NCI-H69 (cell line): Measurements from ENCODE around the gene BDKRB2.

Experiments used
- DNase-seq: peaks from one replicate; lab custom pipeline; 2025; lab: John Stamatoyannopoulos, UW

Gene BDKRB2

DNA sequence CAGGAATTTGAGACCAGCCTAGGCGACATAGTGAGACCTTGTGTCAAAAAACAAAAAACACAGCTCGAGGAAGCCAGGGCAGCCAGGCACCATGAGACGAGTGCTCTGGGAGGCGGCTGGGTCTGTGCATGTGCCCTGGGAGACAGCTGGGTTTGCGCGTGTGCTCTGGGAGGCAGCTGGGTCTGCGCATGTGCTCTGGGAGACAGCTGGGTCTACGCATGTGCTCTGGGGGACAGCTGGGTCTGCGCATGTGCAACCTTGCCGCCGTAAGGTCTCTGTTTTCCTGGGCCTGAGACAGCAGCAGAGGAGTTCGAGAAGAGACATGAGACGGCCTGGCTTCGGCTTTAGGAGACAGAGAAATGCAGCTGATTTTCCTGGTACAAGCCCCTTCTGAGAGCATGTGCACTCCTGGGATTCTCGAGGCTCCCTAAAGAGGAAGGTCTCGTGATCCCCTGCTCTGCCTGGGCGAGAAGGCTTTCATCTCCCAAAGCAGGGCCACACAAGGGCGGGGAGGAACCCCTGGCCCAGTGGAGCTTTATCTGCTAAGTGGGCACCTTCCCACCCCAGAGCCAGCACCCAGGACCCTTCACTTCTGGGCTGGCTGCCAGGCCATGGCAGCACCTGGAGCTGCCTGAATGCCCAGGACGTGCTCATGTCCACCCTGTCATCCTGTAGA, 47.8 kb downstream of the BDKRB2 start:
- DNase-seq, result no peak

DNA sequence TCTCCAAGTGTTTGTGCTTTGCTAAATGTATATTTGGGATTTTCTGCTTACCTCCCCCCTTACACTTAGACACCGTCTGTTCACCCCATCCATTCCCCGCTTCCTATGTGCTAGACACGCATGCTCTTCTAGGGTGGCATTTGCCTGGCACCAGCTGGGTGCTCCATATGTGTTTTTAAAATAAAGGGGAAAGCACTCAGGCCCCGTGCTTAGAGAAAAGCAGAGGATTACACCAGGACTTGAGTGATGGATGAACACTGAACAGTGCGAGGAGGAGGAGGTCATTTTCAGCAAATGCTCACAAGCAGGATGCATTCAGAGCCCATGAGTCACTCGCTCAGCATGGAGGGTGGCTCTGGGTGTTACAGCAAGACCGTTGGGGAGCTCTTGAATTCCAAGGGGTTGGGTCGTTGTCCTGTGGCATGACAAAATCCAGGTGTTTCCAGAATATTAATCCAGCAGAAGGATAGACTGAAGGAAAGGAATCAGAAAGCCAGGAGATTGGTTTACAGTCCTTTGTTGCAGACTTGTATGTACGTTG, 48.4 kb downstream of the BDKRB2 start:
- peak; percentile 23 for DNase-seq

DNA sequence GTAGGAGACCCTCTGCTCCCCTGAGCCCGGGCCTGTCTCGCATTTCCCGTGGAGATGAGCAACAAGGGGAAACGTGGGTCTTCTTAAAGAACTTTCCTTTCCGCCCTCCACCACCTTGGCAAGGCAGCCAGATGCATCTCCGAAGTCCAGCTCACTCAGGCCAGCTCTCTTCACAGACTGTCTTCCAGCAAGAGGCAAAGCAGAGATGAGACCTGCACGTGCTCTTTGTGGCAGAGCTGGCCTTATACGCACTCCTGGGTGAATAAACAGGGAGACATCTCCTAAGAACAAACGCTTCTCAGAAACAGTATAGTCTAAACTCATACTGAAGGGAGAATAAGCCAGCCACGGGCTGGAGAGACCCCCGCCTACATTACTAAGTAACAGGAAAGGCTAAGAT, 50.0 kb downstream of the BDKRB2 start:
- no peak for DNase-seq

DNA sequence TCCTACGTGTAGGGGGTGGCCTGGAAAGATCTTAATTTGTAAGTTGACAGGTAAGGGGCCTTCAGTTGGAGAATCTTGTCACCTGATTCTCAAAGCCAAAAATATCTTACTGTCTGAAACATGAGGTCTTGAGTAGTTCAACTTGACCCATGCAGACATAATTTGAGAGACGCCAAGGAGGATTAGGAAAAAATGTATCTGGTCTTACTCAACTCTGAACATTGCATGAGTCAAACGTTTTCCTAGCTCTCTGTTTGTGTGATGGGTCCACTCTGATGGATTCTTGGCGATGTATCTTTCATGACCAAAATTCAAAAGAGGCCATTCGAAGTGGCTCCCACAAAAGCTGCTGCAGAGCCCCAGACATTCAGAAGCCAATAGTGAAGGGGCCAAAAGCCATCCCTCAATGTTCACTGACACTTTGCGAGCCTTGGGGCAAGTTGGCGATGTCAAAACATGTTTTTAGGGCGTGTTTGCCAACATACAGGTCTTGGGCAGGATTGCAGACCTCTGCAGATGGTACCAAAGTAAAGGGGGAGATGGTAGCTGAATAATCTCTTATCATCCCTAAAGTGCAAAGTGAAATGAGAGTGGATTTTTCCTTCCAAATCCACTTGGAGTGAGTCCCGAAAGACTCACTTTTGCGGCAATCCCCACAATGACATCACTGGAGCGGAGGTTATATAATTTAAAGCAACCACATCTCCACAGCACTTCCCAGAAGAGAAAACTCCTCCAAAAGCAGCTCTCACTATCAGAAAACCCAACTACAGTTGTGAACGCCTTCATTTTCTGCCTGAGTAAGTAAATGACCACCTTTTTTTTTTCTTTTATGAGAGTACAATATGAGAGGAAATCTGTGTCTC, 51.1 kb downstream of the BDKRB2 start, which contains the start of gene BDKRB1:
Gene BDKRB1, plus strand, starts transcription at position 710 of the 866 bp plus-strand sequence. CDS start 7,473 bp downstream, outside the sequence.
- no peak for DNase-seq

DNA sequence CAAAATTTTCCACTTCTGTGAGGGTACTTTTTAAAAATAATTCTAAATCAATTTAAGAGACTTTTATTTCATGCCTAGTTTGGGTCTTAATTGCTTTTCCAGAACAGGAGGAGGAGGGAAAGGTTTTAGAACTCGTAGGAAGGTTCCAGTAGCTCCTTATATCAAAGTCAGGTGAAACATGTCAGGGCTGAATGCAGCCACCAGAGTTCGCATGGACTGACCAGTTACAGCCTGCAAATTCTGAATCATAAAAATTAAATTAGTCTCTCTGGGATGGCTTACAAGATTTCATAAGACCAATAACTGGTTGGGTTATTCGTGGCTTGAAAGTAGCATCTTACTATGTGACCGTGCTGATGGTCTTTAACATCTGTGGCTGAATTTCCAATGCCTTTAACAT, 51.8 kb downstream of the BDKRB2 start:
- no peak for DNase-seq

DNA sequence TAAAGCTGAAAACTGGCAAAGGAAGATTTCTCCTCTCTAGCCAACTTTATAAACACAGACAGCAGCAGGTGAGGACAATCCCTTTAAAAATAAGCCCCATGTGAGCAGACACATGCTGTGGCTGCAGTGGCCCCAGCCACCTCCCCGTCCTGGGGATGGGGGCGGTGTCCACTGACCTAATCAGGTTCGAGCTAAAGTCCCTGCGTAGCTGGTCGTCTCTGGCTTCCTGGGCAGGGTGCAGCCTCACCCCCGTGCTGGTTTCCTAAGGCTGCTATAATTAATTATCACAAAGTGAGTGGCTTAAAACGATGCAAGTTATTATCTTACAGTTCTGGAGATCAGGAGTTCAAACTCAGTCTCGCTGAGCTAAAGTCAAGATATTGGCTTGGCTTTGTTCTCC, 52.4 kb downstream of the BDKRB2 start:
- no peak for DNase-seq

DNA sequence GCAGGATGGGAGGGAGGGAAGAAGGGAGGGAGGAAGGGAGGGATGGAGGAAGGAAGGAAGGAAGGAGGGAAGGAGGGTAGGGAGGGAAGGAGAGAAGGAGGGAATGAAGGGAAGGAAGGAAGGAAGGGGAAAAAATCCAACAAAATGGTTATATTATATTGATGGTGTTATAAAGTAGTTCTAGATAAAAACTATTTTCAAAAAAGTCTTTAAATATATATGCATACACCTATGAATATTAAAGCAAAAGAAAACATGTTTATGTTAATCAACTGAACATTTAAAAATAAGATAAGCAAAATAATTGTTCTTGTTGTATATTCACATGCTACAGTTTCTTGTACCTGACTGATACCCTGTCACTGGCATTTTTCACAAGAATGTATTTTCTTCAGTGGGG, 53.3 kb downstream of the BDKRB2 start:
- DNase-seq, result no peak

DNA sequence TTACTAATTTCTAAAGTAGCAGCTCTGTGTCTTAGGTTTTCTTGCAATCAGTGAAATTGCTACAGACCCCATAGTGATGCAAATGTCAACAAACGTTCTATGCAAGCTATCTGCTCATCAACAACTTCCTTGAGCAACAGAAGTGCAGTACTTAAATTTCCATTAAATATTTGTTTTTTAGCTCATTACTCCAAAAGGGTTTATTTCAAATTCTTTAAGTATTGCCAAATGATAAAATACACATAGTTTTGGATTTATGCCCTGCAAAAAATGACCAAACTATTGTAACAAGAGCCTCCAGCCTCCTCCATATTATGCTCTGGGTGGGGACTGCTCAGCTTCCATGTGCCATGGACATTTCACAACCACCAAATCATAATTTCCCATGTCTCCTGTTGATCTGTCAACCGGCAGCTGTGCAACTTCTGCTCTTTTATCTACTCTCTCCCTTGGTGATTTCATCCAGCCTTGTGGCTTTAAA, 55.7 kb downstream of the BDKRB2 start:
- peak; percentile 20 for DNase-seq

DNA sequence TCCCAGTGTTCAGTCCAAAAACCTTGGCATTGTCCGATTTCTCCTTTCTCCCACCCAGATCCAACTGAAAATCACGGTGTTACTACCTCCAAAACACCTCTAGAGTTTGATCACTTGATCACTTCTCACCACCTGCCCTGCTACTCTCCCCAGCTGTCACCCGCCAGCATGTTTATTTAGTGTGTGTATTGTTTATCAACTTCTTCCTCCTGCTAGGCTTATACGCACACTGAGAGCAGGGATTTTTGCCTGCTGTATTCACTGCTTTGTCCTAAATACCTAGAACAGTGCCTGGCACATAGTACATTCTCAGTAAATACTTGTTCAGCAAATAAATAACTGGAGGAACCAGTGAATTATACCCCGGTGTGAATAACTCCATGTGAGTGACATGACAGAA, 56.4 kb downstream of the BDKRB2 start:
- peak; percentile 75 for DNase-seq

DNA sequence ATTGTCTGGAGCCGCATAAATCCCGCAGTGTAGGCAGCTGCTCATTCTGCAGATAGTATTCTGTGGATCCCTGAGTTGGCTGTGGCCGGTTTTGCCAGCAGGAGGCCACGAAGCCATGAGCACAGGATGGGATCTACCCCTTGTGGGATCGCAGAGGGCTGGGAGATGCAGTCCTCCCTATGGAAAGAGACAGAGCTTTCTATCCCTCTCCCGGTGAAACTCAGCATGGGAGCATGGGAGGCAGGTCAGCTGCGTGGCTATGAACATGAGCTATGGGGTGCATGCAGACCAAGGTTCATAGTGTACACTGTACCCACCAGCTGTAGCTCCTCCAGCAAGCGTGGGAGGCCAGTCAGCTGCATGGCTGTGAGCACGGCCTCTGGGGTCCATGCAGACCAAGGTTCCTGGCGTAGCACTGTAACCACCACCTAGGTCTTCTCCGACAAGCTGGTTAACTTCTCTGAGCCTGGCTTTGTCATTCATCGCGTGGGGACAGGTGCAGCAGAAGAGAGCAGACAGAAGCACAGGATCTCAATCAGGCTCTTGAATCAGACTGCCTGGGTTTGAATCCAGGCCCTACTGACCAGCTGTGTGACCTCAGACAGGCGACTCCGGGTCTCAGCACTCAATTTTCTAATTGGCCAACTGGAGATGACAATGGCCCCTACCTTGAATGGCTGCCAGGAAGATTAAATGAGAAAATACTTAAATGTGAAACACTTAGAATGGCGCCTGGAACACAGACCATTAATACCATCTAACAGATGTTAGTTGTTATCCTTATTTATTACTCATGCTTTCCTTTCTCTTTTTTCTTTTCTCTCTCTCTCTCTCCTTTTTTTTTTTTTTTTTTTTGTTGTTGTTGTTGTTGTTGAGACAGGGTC, 57.4 kb downstream of the BDKRB2 start:
- DNase-seq, result peak; percentile 32

DNA sequence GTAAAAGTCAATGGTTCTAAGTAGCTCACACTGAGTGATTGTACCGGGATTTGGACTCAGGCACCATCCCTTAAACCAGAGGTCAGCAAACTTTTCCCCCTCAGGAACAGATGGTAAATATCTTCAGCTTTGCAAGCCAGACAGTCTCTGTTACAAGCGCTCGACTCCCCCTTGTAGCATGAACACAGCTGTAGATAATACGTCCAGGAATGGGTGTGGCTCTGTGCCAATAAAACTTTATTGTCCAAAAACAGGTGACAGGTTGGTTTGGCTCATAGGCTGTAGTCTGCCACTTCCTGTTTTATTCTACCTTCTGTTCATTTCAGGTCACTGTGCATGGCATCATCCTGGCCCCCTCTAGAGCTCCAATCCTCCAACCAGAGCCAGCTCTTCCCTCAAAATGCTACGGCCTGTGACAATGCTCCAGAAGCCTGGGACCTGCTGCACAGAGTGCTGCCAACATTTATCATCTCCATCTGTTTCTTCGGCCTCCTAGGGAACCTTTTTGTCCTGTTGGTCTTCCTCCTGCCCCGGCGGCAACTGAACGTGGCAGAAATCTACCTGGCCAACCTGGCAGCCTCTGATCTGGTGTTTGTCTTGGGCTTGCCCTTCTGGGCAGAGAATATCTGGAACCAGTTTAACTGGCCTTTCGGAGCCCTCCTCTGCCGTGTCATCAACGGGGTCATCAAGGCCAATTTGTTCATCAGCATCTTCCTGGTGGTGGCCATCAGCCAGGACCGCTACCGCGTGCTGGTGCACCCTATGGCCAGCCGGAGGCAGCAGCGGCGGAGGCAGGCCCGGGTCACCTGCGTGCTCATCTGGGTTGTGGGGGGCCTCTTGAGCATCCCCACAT, 58.9 kb downstream of the BDKRB2 start:
- peak; percentile 77 for DNase-seq

DNA sequence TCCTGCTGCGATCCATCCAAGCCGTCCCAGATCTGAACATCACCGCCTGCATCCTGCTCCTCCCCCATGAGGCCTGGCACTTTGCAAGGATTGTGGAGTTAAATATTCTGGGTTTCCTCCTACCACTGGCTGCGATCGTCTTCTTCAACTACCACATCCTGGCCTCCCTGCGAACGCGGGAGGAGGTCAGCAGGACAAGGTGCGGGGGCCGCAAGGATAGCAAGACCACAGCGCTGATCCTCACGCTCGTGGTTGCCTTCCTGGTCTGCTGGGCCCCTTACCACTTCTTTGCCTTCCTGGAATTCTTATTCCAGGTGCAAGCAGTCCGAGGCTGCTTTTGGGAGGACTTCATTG, 59.5 kb downstream of the BDKRB2 start:
- no peak for DNase-seq

DNA sequence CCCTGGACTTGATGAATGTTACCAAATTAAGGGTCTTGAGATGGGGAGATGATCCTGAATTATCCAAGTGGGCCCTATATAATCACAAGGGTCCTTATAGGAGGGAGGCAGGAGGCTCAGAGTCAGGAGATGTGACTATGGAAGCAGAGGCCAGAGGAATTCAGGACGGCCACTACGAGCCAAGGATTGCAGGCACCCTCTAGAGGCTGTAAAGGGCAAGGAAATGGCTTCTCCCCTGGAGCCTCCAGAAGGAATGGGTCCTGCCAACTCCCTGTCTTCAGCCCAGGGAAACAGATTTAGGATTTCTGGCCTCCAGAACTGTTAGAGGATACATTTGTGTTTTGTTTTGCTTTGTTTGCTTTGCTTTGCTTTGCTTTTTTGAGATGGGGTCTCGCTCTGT, 60.2 kb downstream of the BDKRB2 start:
- peak; percentile 50 for DNase-seq

DNA sequence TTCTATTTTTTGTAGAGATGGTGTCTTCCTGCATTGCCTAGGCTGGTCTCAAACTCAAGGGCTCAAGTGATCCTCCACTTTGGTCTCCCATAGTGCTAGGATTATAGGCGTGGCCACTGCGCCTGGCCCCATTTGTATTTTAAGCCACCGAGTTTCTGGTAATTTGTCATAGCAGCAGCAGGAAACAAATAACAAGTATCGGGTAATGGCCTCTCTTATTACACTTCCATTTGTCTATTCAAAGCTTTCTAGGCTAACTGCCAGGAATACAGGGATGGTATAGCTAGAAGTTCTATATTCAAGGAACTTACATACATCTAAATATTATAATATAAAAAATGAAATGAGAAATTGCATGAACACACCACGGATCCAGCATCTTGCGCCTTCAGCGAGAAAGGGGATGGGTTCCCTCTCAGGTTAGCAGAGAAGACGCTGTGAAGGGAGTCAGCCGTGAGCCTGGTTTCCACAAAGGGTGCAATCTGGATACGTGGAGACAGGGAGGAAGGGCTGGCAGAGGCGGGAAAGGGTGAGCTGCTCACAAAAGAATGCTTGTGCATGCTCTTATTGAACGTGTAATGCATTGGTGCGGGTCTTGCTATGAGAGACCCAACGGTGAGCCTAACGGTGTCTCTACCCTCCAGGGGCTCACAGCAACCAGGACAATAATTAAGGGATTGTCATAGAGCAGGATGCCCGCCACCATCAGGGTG, 60.9 kb downstream of the BDKRB2 start:
- peak; percentile 81 for DNase-seq

DNA sequence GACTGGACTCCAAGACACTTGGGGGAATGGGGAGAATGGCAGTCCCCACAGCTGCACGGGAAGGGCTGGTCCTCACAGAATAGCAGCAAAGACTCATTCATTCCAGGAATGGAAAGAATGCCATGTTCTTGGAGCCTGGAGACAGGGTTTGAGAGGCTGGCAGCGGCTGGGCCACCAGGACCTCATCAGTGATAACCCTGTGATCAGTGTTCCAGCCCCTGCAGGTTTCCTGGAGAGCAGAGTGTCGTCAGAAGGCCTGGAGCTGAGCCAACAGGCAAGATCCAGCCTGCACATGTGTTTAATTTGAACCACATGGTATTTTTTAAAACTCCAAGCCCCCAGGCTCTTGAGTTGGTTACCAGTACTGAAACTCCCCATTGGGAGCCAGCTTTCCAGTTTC, 62.7 kb downstream of the BDKRB2 start:
- DNase-seq, result peak; percentile 96

DNA sequence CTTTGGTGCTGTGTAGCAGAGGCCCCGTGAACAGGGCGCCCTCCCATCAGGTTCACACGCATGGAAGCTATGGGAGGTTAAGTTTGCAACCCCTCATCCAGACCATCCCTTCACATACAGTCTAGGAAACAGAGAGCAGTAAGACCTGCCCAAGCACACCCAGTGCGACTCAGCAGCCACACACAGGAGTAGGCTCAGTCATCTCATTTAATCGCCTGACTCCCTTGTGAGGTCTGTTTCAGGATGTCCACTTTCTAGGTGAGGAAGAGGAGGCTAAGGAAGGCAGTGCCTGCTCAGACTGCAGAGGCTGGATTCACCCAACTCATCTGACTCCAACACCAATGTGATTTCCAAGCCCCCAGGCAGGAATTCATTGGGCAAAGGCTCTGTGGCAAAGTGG, 63.3 kb downstream of the BDKRB2 start:
- peak; percentile 52 for DNase-seq

DNA sequence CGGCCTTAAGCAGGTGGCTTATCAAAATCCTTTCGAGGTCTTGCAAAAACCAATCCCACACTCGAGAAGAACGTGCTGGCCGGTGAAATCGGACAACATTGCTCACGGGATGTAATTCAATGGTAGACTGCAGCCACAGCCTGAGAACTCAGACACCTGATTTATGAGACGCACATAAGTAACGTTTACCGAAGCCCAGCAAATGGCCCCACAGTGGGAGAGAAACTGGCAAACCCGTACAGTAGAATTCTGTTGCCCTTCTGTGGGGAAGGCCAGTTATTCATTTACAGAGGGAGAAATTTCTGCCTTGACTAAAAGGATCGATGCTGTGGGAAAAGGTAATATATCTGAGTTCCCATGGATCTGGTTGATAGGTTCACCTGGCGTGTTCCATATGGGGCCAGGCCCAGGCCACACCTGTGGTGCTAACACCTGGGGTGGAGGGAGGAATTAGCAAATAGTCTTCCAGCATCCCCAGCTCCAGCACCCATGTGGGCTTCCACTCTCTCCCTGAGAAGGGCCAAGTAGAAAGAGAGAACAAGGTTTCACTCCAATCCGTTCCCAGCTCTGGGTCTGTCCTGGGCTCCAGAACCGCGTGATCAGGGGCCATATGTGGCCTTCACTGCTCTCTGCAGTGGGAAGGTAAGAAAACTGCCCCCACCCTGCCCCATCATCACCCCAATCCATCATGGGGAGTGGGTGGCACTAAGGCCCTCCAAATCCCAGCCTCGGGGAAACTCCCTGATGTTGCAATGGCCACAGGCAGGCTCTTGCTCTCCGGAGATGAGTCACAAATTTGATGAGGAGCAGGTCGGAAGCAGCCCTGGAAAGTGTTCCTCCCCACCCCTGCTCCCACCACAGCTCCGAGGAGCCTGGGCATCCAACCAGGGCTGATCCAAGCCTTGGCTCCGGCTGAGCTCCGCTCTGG, 64.1 kb downstream of the BDKRB2 start:
- peak; percentile 79 for DNase-seq

DNA sequence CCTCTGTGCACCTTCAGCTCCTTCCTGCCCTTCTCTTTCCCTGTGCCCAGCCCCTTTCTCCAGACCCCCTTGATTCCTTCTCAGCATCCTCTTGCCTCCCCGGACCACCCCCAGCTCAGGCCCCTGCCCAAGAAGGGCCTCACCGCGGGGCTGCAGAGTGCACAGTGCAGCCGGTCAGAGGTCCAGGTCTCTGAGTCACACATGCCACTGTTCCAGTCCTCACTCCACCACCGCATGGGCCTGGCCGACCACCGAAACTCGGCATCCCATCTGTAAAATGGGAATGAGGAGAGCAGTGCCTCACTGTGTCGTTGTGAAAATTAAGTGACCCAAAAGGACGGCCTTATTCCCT, 64.7 kb downstream of the BDKRB2 start:
- DNase-seq, result no peak
